OCI-LY1 (cell line): Measurements from ENCODE around the gene CAPRIN2.

ENCODE experiments used
- H2AFZ ChIP-seq: fragments of 200-600 bp; sonication (generic), shearing (Covaris generic); 2 replicates; pipeline ENCODE4 v1.6.0; 2014; ENCODE audit warnings: antibody characterized with exemption, mild to moderate bottlenecking, low read length
- H3F3A ChIP-seq: fragments of 200-600 bp; sonication (generic), shearing (Covaris generic); 2 replicates; pipeline ENCODE4 v1.6.0; 2014; ENCODE audit warnings: mild to moderate bottlenecking, antibody characterized with exemption, low read length, moderate library complexity; ENCODE audit not compliant: insufficient read depth
- H3K27ac ChIP-seq: fragments of 200-600 bp; sonication (generic); 2 replicates; pipeline ENCODE4 v1.5.1; 2014; ENCODE audit warnings: low read length, mixed run types, mild to moderate bottlenecking, low read depth; ENCODE audit not compliant: poor library complexity, severe bottlenecking
- H3K27me3 ChIP-seq: fragments of 200-600 bp; sonication (generic); 2 replicates; pipeline ENCODE4 v1.6.0; 2014; ENCODE audit warnings: antibody characterized with exemption, mild to moderate bottlenecking, low read length, moderate library complexity; ENCODE audit not compliant: insufficient read depth
- H3K36me3 ChIP-seq: fragments of 200-600 bp; sonication (generic); 2 replicates; pipeline ENCODE4 v1.6.1; 2014; ENCODE audit warnings: mild to moderate bottlenecking, antibody characterized with exemption, low read length, moderate library complexity, mixed read lengths; ENCODE audit not compliant: insufficient read depth
- H3K4me1 ChIP-seq: fragments of 200-600 bp; sonication (generic); 2 replicates; pipeline ENCODE4 v1.5.1; 2014; ENCODE audit warnings: mild to moderate bottlenecking, low read length, moderate library complexity; ENCODE audit not compliant: insufficient read depth, severe bottlenecking
- H3K4me2 ChIP-seq: fragments of 200-600 bp; sonication (generic), shearing (Covaris generic); 2 replicates; pipeline ENCODE4 v1.6.1; 2014; ENCODE audit warnings: low read length
- H3K4me3 ChIP-seq: fragments of 200-600 bp; sonication (generic); 2 replicates; pipeline ENCODE4 v1.5.1; 2014; ENCODE audit warnings: low read length, low read depth, mild to moderate bottlenecking, mixed read lengths; ENCODE audit not compliant: poor library complexity, severe bottlenecking
- H3K79me2 ChIP-seq: fragments of 200-600 bp; shearing (Covaris generic); 2 replicates; pipeline ENCODE4 v1.6.1; 2016; ENCODE audit warnings: mixed run types, low read length, mixed read lengths; ENCODE audit not compliant: insufficient read depth
- H3K9ac ChIP-seq: fragments of 200-600 bp; sonication (generic), shearing (Covaris generic); 2 replicates; pipeline ENCODE4 v1.6.1; 2014; ENCODE audit warnings: mild to moderate bottlenecking, low read length, mixed read lengths
- H3K9me2 ChIP-seq: fragments of 200-600 bp; sonication (generic), shearing (Covaris generic); 2 replicates; pipeline ENCODE4 v1.6.1; 2014; ENCODE audit warnings: low read depth, mild to moderate bottlenecking, low read length, mixed read lengths
- H3K9me3 ChIP-seq: fragments of 200-600 bp; shearing (Covaris generic); 2 replicates; pipeline ENCODE4 v1.6.1; 2014; ENCODE audit warnings: low read length, mixed read lengths
- H4K20me1 ChIP-seq: fragments of 200-600 bp; sonication (generic), shearing (Covaris generic); 2 replicates; pipeline ENCODE4 v1.6.0; 2016; ENCODE audit warnings: mild to moderate bottlenecking, low read length; ENCODE audit not compliant: insufficient read depth
- CTCF ChIP-seq: fragments of 200-600 bp; sonication (generic), shearing (Covaris generic); IDR thresholded peaks from 2 replicates; pipeline ENCODE4 v1.5.1; 2017; ENCODE audit warnings: mild to moderate bottlenecking, antibody characterized with exemption, low read length, moderate library complexity, mixed read lengths
- EZH2 ChIP-seq: fragments of 200-600 bp; sonication (generic), shearing (Covaris generic); IDR thresholded peaks from 2 replicates; pipeline ENCODE4 v1.8.0; 2017; ENCODE audit warnings: borderline replicate concordance, mixed run types, mild to moderate bottlenecking, antibody characterized with exemption, low read length, moderate library complexity, mixed read lengths

The CAPRIN2 gene

GRCh38 chr12:30725739-30726138 is 29.0 kb downstream of the CAPRIN2 start:
- Histone ChIP-seq H3K27me3 (no peaks in the 10 kb centered on the region), H3K4me3 (no peak overlapping the region), H3K4me2 (no peak overlapping the region), H2AFZ (no peak overlapping the region), H3F3A (no peaks in the 10 kb centered on the region), H3K9ac (no peak overlapping the region), H3K4me1 (no peaks in the 10 kb centered on the region), H3K36me3 (peaks cover 29% of the 10 kb centered on the region; the same call in 1 of the 2 replicates), H3K27ac (no peak overlapping the region), H4K20me1 (no peaks in the 10 kb centered on the region), H3K9me3 (no peaks in the 10 kb centered on the region), H3K79me2 (no peaks in the 10 kb centered on the region), H3K9me2 (no peaks in the 10 kb centered on the region)
- TF ChIP-seq EZH2 (no peak), CTCF (no peak)

- no peak for TF ChIP-seq CTCF
- no peak for TF ChIP-seq EZH2
These were observed 35.7 kb downstream of the CAPRIN2 start for GRCh38 chr12:30719060-30719459.

GRCh38 chr12:30707613-30708342 is 47.0 kb downstream of the CAPRIN2 start:
- no peak overlapping the region for H3K9ac ChIP-seq
- peaks cover 12% of the 10 kb centered on the region for H3K36me3 ChIP-seq
- no peak overlapping the region for H2AFZ ChIP-seq
- H3K4me3 ChIP-seq: no peak overlapping the region
- H3K27ac ChIP-seq: no peak overlapping the region
- no peaks in the 10 kb centered on the region for H3K27me3 ChIP-seq
- TF ChIP-seq EZH2 (no peak), CTCF (no peak)
- H4K20me1 ChIP-seq: no peaks in the 10 kb centered on the region
- H3K4me2 ChIP-seq: no peak overlapping the region
- H3K79me2 ChIP-seq: no peaks in the 10 kb centered on the region
- no peaks in the 10 kb centered on the region for H3K4me1 ChIP-seq
- H3K9me2 ChIP-seq: no peaks in the 10 kb centered on the region
- no peaks in the 10 kb centered on the region for H3F3A ChIP-seq
- no peaks in the 10 kb centered on the region for H3K9me3 ChIP-seq

More at GRCh38 chr12:30719060-30719459, 35.7 kb downstream of the CAPRIN2 start:
- Histone ChIP-seq H4K20me1 (no peaks in the 10 kb centered on the region), H3K4me2 (no peak overlapping the region), H3K4me3 (no peak overlapping the region), H3K27ac (no peak overlapping the region), H3K9ac (no peak overlapping the region), H3K4me1 (no peaks in the 10 kb centered on the region), H3K79me2 (no peaks in the 10 kb centered on the region), H2AFZ (no peak overlapping the region), H3K9me3 (no peaks in the 10 kb centered on the region), H3F3A (no peaks in the 10 kb centered on the region), H3K36me3 (peaks cover 30% of the 10 kb centered on the region; the same call in 1 of the 2 replicates), H3K9me2 (no peaks in the 10 kb centered on the region), H3K27me3 (no peaks in the 10 kb centered on the region)
